GM12878 (cell line): ENCODE data around the gene CIROP. TPM values are rescaled to one million over a fixed set of nuclear protein-coding genes. Genes with fewer than 3 reads are reported as not detected.

Experiments used
- ATAC-seq: fragments of 200-7000 bp; cut with Tn5 transposase; 3 replicates; pipeline ENCODE4 v1.9.1; 2020; ENCODE audit warnings: mild to moderate bottlenecking, moderate library complexity
- BruUV-seq: library from RNA; stranded (reverse); fragments of 400-500 nt; replicated peaks from 2 replicates; lab custom pipeline; 2021; lab: Mats Ljungman, UMichigan
- CTCF ChIA-PET: fragments of 300-600 bp; sonication (Branson Sonifier 250); formaldehyde crosslinking; extraction: SDS; loops from one replicate; lab custom pipeline; 2021; ENCODE audit warnings: inconsistent platforms; lab: Yijun Ruan, JAX
- POLR2A ChIA-PET: fragments of 350-600 bp; formaldehyde crosslinking; extraction: SDS; loops from one replicate; lab custom pipeline; 2021; ENCODE audit warnings: inconsistent platforms; lab: Charles Lee
- RAD21 ChIA-PET: fragments of 300-600 bp; sonication (Branson Sonifier 250); formaldehyde crosslinking; loops from one replicate; lab custom pipeline; 2023; ENCODE audit warnings: antibody characterized with exemption; ENCODE audit not compliant: unreplicated experiment; lab: Charles Lee
- SMC1A ChIA-PET: fragments of 300-600 bp; sonication (Branson Sonifier 250); formaldehyde crosslinking; loops from one replicate; lab custom pipeline; 2023; ENCODE audit not compliant: unreplicated experiment, uncharacterized antibody; lab: Charles Lee
- DNase-seq: peaks from one replicate; pipeline ENCODE4 v3.0.0-alpha.2; 2011; ENCODE audit warnings: low read depth, low spot score
- FAIRE-seq: peaks from 3 replicates; lab custom pipeline; 2011; peaks lifted over from hg19 to GRCh38; lab: Jason Lieb, UNC
- H2AFZ ChIP-seq: 2 replicates; pipeline ENCODE4 v1.6.0; 2011; ENCODE audit warnings: low read depth, low read length, control low read depth; ENCODE audit not compliant: control insufficient read depth
- H3K27ac ChIP-seq: 2 replicates; pipeline ENCODE4 v1.5.1; 2011; ENCODE audit warnings: control low read depth; ENCODE audit not compliant: control insufficient read depth, insufficient read depth
- H3K27me3 ChIP-seq, 2 experiments: replicated peaks in 1 of 2; 2 replicates each; pipeline versions ENCODE4 v1.6.0 to v1.6.1; 2011; ENCODE audit warnings: low read length in 1 of 2; ENCODE audit not compliant: control insufficient read depth in 2 of 2, insufficient read depth in 2 of 2
- H3K36me3 ChIP-seq, 2 experiments: 2 replicates each; pipeline ENCODE4 v1.5.1; 2011; ENCODE audit warnings: low read length in 1 of 2; ENCODE audit not compliant: control insufficient read depth in 2 of 2, insufficient read depth in 2 of 2
- H3K4me1 ChIP-seq: 2 replicates; pipeline ENCODE4 v1.6.1; 2011; ENCODE audit warnings: mild to moderate bottlenecking, low read length, moderate library complexity, mixed read lengths; ENCODE audit not compliant: control insufficient read depth, insufficient read depth
- H3K4me2 ChIP-seq: 2 replicates; pipeline ENCODE4 v1.6.0; 2011; ENCODE audit warnings: control low read depth; ENCODE audit not compliant: control insufficient read depth, insufficient read depth
- H3K4me3 ChIP-seq: fragments of 200-600 bp; sonication (generic); 2 replicates; pipeline ENCODE4 v1.5.1; 2016
- H3K79me2 ChIP-seq: 2 replicates; pipeline ENCODE4 v1.6.0; 2011; ENCODE audit warnings: low read length; ENCODE audit not compliant: control insufficient read depth, insufficient read depth
- H3K9ac ChIP-seq: 2 replicates; pipeline ENCODE4 v1.8.0; 2011; ENCODE audit warnings: low read length, control low read depth, mixed read lengths; ENCODE audit not compliant: control insufficient read depth, insufficient read depth
- H3K9me3 ChIP-seq: replicated peaks from 3 replicates; pipeline ENCODE4 v1.5.1; 2011; ENCODE audit warnings: mild to moderate bottlenecking, low read length; ENCODE audit not compliant: control insufficient read depth, insufficient read depth
- H4K20me1 ChIP-seq: 2 replicates; pipeline ENCODE4 v1.6.0; 2011; ENCODE audit not compliant: control insufficient read depth, insufficient read depth
- BACH1 ChIP-seq: fragments of 450-650 bp; IDR thresholded peaks from 2 replicates; pipeline ENCODE4 v1.6.1; 2017; ENCODE audit warnings: mild to moderate bottlenecking, borderline replicate concordance
- ESRRA ChIP-seq: IDR thresholded peaks from 2 replicates; pipeline ENCODE4 v1.6.1; 2012; ENCODE audit warnings: mild to moderate bottlenecking, low read length, improper control_type of control experiment
- HDGF ChIP-seq: fragments of 450-650 bp; IDR thresholded peaks from 2 replicates; pipeline ENCODE4 v1.6.1; 2016; ENCODE audit warnings: antibody characterized with exemption
- MXI1 ChIP-seq: fragments of 150-350 bp; IDR thresholded peaks from 2 replicates; pipeline ENCODE4 v1.6.1; 2011; ENCODE audit warnings: low read depth, mild to moderate bottlenecking, inconsistent platforms, low read length, improper control_type of control experiment
- NFXL1 ChIP-seq: fragments of 450-650 bp; IDR thresholded peaks from 2 replicates; pipeline ENCODE4 v1.6.1; 2017; ENCODE audit warnings: antibody characterized with exemption, mild to moderate bottlenecking, borderline replicate concordance
- PAX5 ChIP-seq: IDR thresholded peaks from 2 replicates; pipeline ENCODE4 v1.6.1; 2011; ENCODE audit warnings: low read depth, low read length, borderline replicate concordance
- RAD21 ChIP-seq: IDR thresholded peaks from 2 replicates; pipeline ENCODE4 v1.6.1; 2011; ENCODE audit warnings: mild to moderate bottlenecking, low read depth, low read length, moderate library complexity; ENCODE audit not compliant: insufficient read depth
- RCOR1 ChIP-seq: conservative IDR thresholded peaks from 2 replicates; pipeline ENCODE4 v1.6.1; 2012; ENCODE audit warnings: low read depth, low read length, improper control_type of control experiment
- SIN3A ChIP-seq: IDR thresholded peaks from 2 replicates; pipeline ENCODE4 v1.6.1; 2012; ENCODE audit warnings: low read depth, low read length, improper control_type of control experiment
- SUZ12 ChIP-seq: fragments of 200-600 bp; sonication (generic); IDR thresholded peaks from one replicate; pipeline ENCODE4 v1.6.1; 2018; ENCODE audit warnings: antibody characterized with exemption, mild to moderate bottlenecking; ENCODE audit not compliant: unreplicated experiment
- TCF3 ChIP-seq: IDR thresholded peaks from 2 replicates; pipeline ENCODE4 v1.6.1; 2012; ENCODE audit warnings: low read depth, mild to moderate bottlenecking, low read length, borderline replicate concordance; ENCODE audit not compliant: insufficient read depth
- ZNF217 ChIP-seq: fragments of 450-650 bp; IDR thresholded peaks from 2 replicates; pipeline ENCODE4 v1.6.1; 2017; ENCODE audit warnings: antibody characterized with exemption, mild to moderate bottlenecking
- WGBS: methylation state at CpG from one replicate; pipeline ENCODE4 v1.1.6; 2016; ENCODE audit warnings: low lambda C conversion rate; ENCODE audit not compliant: insufficient replicate concordance, insufficient coverage; ENCODE audit errors: missing lambda C conversion rate; 5-methylcytosine and 5-hydroxymethylcytosine counted together
- in situ Hi-C: fragments of 300-500 bp; cut with MboI; formaldehyde crosslinking; loops from 9 replicates; pipeline ENCODE4 v1.14.3; 2018; ENCODE audit warnings: mixed read lengths
- intact Hi-C: fragments of 100-400 bp; cut with micrococcal nuclease; formaldehyde crosslinking; loops from one replicate; pipeline ENCODE4 v1.14.2; 2022; ENCODE audit not compliant: unreplicated experiment
- polyA plus RNA-seq, 11 experiments: library from polyadenylated mRNA; depleted of rRNA in 4 of 11; unstranded in 6 of 11; stranded (reverse) in 5 of 11; fragments of >200 nt; fragmentation: Nextera tagmentation in 4 of 11; fragmentation: Illumina TruSeq in 1 of 11; extraction: Ambion mirVana in 4 of 11; extraction: Trizol in 1 of 11; gene quantifications; 1 replicate in 1 of 11; 2 replicates in 10 of 11; pipeline versions ENCODE4 v1.2.1 to v1.2.3, GENCODE V29; 2011 to 2016; ENCODE audit warnings: inconsistent platforms in 2 of 11, missing spikeins in 2 of 11, low read depth in 1 of 11
- total RNA-seq, 4 experiments: library from RNA; depleted of rRNA in 3 of 4; stranded (reverse); fragments of >200 nt in 3 of 4; fragmentation: Illumina TruSeq in 1 of 4; extraction: Trizol in 1 of 4; gene quantifications; 2 replicates each; pipeline versions ENCODE4 v1.2.1 to v1.2.3, GENCODE V29; 2013 to 2021
- TF ChIP-seq, protein P1 (sequence below): fragments of 450-650 bp; IDR thresholded peaks from 2 replicates; pipeline ENCODE4 v1.6.1; 2016; ENCODE audit warnings: mild to moderate bottlenecking, moderate library complexity, borderline replicate concordance
- TF ChIP-seq, protein P2 (sequence below): IDR thresholded peaks from 2 replicates; pipeline ENCODE4 v1.6.1; 2011; ENCODE audit warnings: borderline replicate concordance, low read depth, mild to moderate bottlenecking, moderate library complexity, mixed read lengths, low read length; ENCODE audit not compliant: insufficient read depth; ENCODE audit errors: extremely low read length
- TF ChIP-seq, protein P3 (sequence below): fragments of 450-650 bp; IDR thresholded peaks from 2 replicates; pipeline ENCODE4 v1.6.1; 2017; ENCODE audit warnings: mild to moderate bottlenecking, low read depth, inconsistent platforms; ENCODE audit not compliant: poor library complexity, severe bottlenecking
- TF ChIP-seq, protein P4 (sequence below): fragments of 450-650 bp; IDR thresholded peaks from 2 replicates; pipeline ENCODE4 v1.6.1; 2016; ENCODE audit warnings: mild to moderate bottlenecking

Gene CIROP
- total and polyA plus RNA-seq, 10 of the 15 experiments (the other 5 are each of a cell fraction or from before 2014, with no cell fraction given) = not detected

DNA sequence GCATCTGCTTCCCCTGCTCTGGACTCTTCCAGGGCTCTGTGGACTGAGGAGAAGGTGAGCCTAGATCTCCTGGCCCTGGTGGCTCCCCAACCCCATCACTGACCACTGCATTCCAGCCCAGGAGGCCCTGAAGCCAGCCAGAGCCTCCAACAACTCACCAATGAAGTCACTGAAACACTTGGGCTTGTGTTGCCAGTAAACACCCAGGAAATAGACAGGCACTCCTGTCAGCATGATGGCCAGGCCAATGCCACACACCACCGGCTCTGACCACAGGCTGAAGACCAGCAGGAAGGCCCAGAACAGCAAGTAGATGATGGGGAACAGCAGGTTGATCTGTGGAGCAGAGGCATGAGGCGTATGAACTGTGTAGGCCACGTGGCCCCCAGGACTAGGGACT, 23.1 kb upstream of the CIROP start:
- no peak overlapping the region for H3K4me3 ChIP-seq
- ChIA-PET POLR2A (no interaction called here), RAD21 (no interaction called here), CTCF (no interaction called here), SMC1A (no interaction called here)
- H3K9ac ChIP-seq = no peak overlapping the region
- H3K9me3 ChIP-seq = no peaks in the 10 kb centered on the region
- intact Hi-C loops = no loop called here
- H3K27ac ChIP-seq = no peak overlapping the region
- no peak overlapping the region for H3K4me2 ChIP-seq
- no peaks in the 10 kb centered on the region; a peak in 3 of 4 replicates for H3K27me3 ChIP-seq
- DNase-seq (no peak), ATAC-seq (no peak), FAIRE-seq (no peak)
- H4K20me1 ChIP-seq = no peaks in the 10 kb centered on the region
- no peaks in the 10 kb centered on the region for H3K4me1 ChIP-seq
- no peaks in the 10 kb centered on the region for H3K79me2 ChIP-seq
- in situ Hi-C loops = loop anchor here (10.0 kb wide), 1 partner anchor 57 kb away; the partner anchor contains the start of gene SLC7A8
- 24% methylated on average over 3 of the region's 3 CpGs for WGBS
- no peaks in the 10 kb centered on the region for H3K36me3 ChIP-seq
- H2AFZ ChIP-seq = no peak overlapping the region
- BruUV-seq = no TSS peak
- TF ChIP-seq, protein P1, sequence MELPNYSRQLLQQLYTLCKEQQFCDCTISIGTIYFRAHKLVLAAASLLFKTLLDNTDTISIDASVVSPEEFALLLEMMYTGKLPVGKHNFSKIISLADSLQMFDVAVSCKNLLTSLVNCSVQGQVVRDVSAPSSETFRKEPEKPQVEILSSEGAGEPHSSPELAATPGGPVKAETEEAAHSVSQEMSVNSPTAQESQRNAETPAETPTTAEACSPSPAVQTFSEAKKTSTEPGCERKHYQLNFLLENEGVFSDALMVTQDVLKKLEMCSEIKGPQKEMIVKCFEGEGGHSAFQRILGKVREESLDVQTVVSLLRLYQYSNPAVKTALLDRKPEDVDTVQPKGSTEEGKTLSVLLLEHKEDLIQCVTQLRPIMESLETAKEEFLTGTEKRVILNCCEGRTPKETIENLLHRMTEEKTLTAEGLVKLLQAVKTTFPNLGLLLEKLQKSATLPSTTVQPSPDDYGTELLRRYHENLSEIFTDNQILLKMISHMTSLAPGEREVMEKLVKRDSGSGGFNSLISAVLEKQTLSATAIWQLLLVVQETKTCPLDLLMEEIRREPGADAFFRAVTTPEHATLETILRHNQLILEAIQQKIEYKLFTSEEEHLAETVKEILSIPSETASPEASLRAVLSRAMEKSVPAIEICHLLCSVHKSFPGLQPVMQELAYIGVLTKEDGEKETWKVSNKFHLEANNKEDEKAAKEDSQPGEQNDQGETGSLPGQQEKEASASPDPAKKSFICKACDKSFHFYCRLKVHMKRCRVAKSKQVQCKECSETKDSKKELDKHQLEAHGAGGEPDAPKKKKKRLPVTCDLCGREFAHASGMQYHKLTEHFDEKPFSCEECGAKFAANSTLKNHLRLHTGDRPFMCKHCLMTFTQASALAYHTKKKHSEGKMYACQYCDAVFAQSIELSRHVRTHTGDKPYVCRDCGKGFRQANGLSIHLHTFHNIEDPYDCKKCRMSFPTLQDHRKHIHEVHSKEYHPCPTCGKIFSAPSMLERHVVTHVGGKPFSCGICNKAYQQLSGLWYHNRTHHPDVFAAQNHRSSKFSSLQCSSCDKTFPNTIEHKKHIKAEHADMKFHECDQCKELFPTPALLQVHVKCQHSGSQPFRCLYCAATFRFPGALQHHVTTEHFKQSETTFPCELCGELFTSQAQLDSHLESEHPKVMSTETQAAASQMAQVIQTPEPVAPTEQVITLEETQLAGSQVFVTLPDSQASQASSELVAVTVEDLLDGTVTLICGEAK = no peak
- no peak for TF ChIP-seq RCOR1
- no peak for TF ChIP-seq ZNF217
- TF ChIP-seq BACH1 = no peak
- no peak for TF ChIP-seq MXI1
- TF ChIP-seq, protein P2, sequence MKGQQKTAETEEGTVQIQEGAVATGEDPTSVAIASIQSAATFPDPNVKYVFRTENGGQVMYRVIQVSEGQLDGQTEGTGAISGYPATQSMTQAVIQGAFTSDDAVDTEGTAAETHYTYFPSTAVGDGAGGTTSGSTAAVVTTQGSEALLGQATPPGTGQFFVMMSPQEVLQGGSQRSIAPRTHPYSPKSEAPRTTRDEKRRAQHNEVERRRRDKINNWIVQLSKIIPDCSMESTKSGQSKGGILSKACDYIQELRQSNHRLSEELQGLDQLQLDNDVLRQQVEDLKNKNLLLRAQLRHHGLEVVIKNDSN = no peak
- TF ChIP-seq PAX5 = no peak
- TF ChIP-seq TCF3 = no peak
- no peak for TF ChIP-seq SIN3A
- no peak for TF ChIP-seq SUZ12
- TF ChIP-seq ESRRA = no peak
- TF ChIP-seq, protein P3, sequence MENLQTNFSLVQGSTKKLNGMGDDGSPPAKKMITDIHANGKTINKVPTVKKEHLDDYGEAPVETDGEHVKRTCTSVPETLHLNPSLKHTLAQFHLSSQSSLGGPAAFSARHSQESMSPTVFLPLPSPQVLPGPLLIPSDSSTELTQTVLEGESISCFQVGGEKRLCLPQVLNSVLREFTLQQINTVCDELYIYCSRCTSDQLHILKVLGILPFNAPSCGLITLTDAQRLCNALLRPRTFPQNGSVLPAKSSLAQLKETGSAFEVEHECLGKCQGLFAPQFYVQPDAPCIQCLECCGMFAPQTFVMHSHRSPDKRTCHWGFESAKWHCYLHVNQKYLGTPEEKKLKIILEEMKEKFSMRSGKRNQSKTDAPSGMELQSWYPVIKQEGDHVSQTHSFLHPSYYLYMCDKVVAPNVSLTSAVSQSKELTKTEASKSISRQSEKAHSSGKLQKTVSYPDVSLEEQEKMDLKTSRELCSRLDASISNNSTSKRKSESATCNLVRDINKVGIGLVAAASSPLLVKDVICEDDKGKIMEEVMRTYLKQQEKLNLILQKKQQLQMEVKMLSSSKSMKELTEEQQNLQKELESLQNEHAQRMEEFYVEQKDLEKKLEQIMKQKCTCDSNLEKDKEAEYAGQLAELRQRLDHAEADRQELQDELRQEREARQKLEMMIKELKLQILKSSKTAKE = no peak
- TF ChIP-seq RAD21 = no peak
- no peak for TF ChIP-seq HDGF
- TF ChIP-seq, protein P4, sequence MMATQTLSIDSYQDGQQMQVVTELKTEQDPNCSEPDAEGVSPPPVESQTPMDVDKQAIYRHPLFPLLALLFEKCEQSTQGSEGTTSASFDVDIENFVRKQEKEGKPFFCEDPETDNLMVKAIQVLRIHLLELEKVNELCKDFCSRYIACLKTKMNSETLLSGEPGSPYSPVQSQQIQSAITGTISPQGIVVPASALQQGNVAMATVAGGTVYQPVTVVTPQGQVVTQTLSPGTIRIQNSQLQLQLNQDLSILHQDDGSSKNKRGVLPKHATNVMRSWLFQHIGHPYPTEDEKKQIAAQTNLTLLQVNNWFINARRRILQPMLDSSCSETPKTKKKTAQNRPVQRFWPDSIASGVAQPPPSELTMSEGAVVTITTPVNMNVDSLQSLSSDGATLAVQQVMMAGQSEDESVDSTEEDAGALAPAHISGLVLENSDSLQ = no peak
- no peak for TF ChIP-seq NFXL1
